Right lobe of liver (tissue), 4 donors: Measurements from ENCODE around the gene ADAMTS19.

ENCODE experiments used
- CTCF ChIP-seq, 4 donors: fragments of 200-600 bp in 3 of 4; fragments of 450-650 bp in 1 of 4; IDR thresholded peaks; one replicate each; pipeline versions ENCODE4 v1.5.1 to v1.8.0; 2016 to 2022; ENCODE audit warnings: antibody characterized with exemption in 4 of 4, mild to moderate bottlenecking in 2 of 4
- POLR2A ChIP-seq: fragments of 450-650 bp; IDR thresholded peaks from one replicate; pipeline ENCODE4 v1.6.1; 2017; ENCODE audit warnings: antibody characterized with exemption, mild to moderate bottlenecking
- donor health status: DM: no; HTN: no; CAD: no.
- donor health status: DM: no; HTN: no; CAD: no.
- donor health status: DM: no; HTN: yes; CAD: no.

GRCh38 chr5:129767927-129768380 is 307.9 kb downstream of the ADAMTS19 start:
- no peak for TF ChIP-seq POLR2A
- TF ChIP-seq CTCF (IDR thresholded peaks at IDR 0.05), result peak; percentile 97 to 99 (median 99)
